MM.1S (cell line): ENCODE results near the gene FRMD1.

Experiments used
- CTCF ChIP-seq: fragments of 300-600 bp; sonication (generic); IDR thresholded peaks from 2 replicates; pipeline ENCODE4 v1.5.1; 2016; ENCODE audit warnings: antibody characterized with exemption, low read length, mixed read lengths
- EZH2phosphoT487 ChIP-seq: fragments of 300-600 bp; sonication (generic); IDR thresholded peaks from 2 replicates; pipeline ENCODE4 v1.6.1; 2018; ENCODE audit warnings: antibody characterized with exemption, low read length

- no peak for TF ChIP-seq CTCF
- no peak for TF ChIP-seq EZH2phosphoT487
Measured at GRCh38 chr6:168014428-168014827, 64.6 kb downstream of the FRMD1 start.
